ENCODE data around the gene HMX2.

Gene HMX2

DNA sequence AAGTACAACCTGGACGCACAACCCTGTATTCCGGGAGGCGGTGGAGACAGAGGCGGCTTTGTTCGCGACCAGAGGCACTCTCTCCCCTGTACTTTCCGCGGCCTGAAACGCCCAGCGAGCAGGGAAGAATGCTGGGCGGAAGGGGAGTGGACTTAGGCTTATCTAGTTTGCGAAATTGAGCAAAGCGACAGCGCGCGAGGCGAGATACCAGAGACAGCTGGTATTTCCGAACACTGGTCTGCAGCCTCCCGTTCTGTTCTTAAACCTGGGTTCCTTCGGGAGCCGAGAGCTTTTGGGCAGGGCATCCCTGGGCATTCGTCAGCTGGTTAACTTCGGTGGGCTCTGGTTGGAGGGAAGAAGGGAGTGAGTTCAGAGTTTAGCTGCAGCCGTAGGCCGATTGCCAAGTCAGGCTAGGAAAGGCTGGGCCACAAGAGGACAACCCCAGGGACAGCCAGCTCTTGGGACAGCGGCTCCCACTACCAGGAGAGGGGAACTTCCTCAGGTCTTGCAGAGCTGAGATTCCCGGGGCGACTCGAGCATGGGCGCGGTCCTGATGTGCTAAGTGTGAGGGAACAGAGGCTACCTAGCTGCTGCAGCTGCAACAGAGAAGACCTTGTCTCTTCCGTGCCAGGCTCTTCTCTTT, 8.3 kb upstream of the HMX2 start:
- no peak for DNase-seq

DNA sequence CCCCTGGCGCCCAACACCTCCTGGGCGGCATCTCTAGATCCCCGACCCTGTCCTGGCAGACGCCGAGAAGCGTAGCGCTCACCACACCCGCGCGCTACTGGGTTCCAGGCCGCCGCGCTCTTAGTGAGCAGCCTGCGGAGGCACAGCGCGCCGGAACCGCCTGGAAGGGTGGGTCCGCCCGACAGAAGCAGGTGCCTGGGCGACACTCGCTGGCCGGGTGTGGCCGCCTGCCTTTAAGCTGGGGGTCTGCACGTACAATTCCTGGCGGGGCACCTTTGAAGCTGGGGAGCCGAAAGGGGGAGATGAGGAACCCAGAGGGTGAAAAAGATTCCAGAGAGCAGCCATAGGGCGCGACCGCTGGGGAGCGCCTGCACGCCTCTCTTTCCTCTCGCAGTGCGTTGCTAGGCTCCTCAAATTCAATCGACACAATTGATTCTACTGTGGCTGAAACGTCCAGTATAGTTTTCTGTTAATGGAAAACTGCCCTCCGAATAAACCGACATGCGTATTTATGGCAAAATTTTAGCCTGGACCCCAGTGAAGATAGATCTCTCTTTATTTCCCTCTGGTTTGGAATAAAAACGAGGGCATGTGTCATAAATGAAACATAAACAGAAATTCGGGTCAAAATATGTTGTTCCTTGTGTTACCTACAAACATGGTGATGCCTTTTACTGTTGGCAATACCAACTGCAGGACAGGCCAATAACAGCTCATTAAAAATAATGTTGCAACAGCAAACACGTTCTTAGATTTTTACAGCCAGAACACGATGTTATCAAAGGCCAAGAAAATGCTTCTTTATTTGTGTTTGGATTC, 7.6 kb upstream of the HMX2 start:
- no peak for DNase-seq

- DNase-seq = no peak
Observed at GRCh38 chr10:123140983-123141390, 6.9 kb upstream of the HMX2 start.

DNA sequence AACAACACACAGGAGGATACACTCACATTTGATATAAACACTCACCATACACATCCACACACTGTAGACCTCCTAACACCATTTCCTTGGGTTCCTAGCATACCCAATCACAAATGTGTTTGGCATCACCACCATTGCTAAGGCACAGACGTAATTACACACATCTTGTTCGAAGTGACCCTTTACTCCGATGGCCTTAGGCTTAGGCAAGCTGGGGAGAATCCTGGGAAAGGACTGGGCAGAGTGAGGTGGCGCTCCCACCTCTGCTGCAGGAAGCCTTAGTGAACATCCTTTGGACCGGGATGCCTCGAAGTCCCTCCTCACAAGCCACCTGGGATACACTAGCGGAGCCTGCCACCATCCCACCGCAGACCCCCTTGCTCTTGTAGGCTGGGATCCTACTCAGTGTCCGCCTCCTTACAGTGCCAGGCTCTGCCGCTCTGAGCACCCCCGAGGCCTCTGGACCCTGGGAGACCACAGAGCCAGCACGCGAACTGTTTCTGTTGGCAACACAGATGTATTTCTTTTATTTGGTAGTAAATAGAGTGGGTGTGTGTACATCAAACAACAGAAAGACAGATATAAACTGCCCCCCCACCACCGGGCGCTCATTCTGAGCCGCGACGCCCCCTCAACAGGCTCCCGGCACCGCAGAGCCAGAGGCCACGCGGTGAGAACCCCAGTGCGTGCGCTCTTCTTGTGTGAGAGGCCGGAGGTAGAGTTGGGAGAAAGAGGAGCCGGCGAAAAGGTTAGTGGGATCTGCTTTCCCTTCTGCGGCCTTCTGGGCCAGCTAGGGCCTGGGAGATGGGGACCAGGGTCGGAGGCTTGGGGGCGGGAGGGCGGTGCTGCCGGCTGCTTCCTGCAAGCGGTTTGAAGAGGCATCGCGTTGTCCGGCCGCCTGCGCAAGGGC, 5.9 kb upstream of the HMX2 start:
- DNase-seq = no peak

- no peak for DNase-seq
Observed at GRCh38 chr10:123142701-123143161, 5.2 kb upstream of the HMX2 start.

GRCh38 chr10:123143162-123143824, 4.6 kb upstream of the HMX2 start:
- no peak for DNase-seq

GRCh38 chr10:123143825-123144168, 4.1 kb upstream of the HMX2 start:
- no peak for DNase-seq

GRCh38 chr10:123144697-123145541, 3.0 kb upstream of the HMX2 start:
- DNase-seq = no peak

DNA sequence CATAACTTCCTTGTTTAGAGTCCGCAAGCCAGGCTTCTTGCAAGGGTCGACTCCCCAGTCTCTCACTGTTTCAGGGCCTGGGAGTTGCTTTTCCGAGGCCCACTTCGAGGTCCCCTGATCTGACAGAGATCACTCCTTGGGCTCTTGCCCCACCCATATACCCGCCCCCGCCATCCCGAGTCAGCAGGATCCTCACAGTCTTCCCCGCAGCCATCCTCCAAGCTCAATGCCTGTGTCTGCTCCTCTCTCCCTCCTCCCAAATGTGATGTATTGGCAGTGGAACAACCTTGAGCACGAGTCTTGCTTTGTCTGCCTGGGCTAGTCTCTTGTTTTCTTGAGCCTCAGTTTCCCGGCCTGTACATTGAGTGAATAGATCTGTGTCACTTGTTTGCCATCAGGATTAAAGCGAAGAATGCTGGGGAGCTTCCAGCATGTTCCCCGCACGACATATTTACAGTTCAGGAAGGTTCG, 2.4 kb upstream of the HMX2 start:
- DNase-seq = no peak

DNA sequence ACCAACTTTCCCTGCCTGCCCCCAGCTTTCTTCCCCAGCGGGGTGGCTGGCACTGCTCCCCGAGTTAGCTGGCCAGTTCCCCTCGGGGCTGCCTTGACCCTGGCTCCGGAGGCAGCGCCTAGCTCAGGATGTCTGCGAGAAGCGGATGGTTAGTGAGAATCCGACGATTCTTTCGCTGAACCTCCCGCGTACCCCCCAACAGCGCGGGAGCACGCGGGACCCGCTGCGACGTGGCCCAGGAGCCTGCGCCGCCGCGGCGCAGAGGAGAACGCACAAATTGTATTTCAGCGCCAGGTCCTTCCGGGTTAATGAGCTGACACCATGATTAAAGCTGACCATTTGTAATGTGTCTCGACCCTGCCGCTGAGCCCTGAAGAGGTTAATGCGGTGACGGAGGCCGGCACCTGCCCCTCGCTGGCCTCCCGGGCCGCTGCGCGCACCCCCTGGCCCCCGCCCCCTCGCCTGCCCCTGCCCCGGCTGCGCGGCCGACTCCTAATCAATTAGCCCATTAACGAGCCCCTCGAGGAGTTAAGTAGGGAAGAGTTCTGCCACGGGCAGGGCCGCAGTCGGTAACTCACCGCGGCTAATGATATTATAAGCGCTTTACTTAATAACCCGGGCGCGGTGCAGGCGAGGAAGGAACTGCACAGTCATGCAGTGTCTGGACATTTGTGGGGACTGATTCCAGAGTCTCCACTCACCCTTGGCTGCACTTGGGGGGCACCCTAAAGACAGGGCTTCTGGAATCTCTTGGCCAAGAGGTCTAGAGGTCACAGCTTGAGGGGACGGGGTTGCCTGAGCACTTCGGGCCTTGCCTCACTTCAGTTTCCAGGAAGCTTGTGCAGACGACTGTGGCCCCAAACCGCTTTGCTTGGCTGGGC, 1.7 kb upstream of the HMX2 start:
- DNase-seq = no peak

- no peak for DNase-seq
Observed at GRCh38 chr10:123146894-123147634, 872 bp upstream of the HMX2 start.

DNA sequence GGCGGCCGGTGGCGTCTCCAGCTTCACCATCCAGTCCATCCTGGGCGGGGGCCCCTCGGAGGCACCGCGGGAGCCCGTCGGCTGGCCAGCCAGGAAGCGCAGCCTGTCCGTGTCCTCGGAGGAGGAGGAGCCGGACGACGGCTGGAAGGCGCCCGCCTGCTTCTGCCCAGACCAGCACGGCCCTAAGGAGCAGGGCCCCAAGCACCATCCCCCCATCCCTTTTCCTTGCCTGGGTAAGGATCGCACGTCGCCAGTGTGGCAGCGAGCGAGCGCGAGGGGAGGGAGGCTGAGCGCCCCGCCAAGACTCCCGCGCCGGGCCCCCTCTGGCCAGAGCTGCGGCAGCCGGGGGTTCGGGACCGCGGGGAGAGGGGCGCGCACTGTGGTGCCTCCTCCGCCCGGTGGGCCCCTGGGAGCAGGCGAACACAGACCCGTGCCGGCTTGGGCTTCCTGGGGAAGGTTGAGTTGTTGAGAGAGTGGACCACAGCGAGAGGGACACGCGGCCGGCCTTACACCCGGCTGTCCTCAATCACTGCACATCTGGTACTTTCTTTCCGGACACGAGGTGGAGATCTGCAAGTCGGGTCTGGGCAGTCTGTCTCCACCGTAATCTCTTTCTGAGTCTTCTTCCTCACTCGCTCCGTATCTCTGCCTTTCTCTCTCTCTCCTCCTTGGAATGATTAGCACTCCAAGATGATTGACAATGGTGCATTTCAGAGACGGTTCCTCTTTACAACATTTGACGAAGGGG, 652 bp downstream of the HMX2 start:
- DNase-seq = no peak

- no peak for DNase-seq
Observed at GRCh38 chr10:123149162-123149567, 1.2 kb downstream of the HMX2 start.

DNA sequence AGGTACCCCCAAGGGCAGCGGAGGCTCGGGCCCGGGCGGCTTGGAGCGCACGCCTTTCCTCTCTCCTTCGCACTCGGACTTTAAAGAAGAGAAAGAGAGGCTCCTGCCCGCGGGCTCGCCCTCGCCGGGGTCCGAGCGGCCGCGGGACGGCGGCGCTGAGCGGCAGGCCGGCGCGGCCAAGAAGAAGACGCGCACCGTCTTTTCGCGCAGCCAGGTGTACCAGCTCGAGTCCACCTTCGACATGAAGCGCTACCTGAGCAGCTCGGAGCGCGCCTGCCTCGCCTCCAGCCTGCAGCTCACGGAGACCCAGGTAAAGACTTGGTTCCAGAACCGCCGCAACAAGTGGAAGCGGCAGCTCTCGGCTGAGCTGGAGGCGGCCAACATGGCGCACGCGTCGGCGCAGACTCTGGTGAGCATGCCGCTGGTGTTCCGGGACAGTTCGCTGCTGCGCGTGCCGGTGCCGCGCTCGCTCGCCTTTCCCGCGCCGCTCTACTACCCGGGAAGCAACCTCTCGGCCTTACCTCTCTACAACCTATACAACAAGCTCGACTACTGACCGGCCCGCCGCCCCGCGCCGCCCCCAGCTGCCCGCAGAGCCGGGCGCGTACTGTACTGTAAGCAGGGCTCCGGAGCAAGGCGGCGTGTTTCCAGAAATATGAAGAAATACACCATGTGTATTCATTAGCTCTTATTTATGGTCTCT, 1.8 kb downstream of the HMX2 start:
- peak; percentile 11 for DNase-seq

GRCh38 chr10:123150271-123150985, 2.5 kb downstream of the HMX2 start:
- DNase-seq = no peak

GRCh38 chr10:123150986-123151736, 3.2 kb downstream of the HMX2 start:
- DNase-seq = no peak

- no peak for DNase-seq
Observed at GRCh38 chr10:123151737-123152135, 3.8 kb downstream of the HMX2 start.

Measured in DMS79 treated with DMSO at 0.1 percent for 48 hours (cell line).